ENCODE results near the gene WBP2.

GRCh38 chr17:75818326-75818885 lies 36.7 kb downstream of the WBP2 start:
- TF ChIP-seq RAD21 (conservative IDR thresholded peaks at IDR 0.05) (no peak), CTCF (IDR thresholded peaks at IDR 0.05; ENCODE audit: poor library complexity, severe bottlenecking) (no peak), POLR2AphosphoS5 (IDR thresholded peaks at IDR 0.05) (no peak)
